ENCODE results near the gene SMG9. TPM values are rescaled to one million over a fixed set of nuclear protein-coding genes. Genes with fewer than 3 reads are reported as not detected.

The SMG9 gene
- total RNA-seq, 1 experiment from 2014 or later = 52.2 TPM

DNA sequence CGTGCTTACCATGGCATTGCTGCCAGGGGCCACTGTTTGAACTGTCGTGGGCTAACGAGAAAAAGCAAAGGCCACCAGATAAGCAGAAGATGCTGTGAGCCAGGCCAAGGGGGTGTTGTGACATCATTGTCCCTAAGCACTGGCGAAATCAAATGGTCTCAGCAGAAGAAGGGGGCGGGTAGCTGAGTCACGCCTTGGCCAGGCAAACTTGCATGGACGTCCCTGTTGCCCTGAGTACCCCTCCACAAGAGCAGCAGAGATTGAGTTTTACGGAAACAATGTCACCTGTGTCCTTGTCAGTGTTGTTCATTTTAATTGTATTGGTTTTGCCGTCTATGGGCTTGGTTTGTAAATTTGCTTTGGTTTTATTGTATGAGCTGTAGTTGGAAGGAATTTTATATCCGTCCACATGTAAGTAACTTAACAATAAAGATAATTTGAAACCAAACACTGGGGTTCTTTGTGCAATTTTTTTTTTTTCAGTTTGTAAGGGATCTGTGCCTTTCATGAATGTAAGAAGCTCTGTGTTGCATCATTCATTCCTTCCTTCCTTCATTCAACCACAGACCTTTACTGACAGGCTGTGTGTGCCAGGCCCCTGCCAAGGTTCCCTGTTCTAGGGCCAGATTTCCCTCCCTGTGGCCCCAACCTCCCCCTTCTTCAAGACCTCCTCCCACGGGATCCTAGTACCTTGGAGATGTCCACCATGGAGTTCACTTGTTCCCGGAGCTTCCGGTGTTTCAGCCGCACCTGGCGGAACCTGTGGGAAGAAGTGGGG lies 13.7 kb upstream of the SMG9 start:
- Histone ChIP-seq H3K9me3 (ENCODE audit: control insufficient read depth, low read depth, low read length) (no peaks in the 10 kb centered on the region), H3K18ac (ENCODE audit: insufficient read length, low read depth, low read length) (no peak overlapping the region), H3K4me2 (ENCODE audit: insufficient read depth, insufficient read length, low read length) (no peak overlapping the region), H3K9ac (ENCODE audit: extremely low read depth, insufficient read length, low read length) (no peak overlapping the region), H2AK5ac (ENCODE audit: insufficient read length, low read length) (no peak overlapping the region), H4K20me1 (ENCODE audit: control insufficient read depth, insufficient read depth, insufficient read length) (no peaks in the 10 kb centered on the region), H4K8ac (replicated peaks; ENCODE audit: insufficient read length, low read depth, low read length) (no peak overlapping the region), H3K56ac (ENCODE audit: insufficient read length, low read depth, low read length) (no peak overlapping the region), H2AFZ (ENCODE audit: low read length) (no peak overlapping the region), H4K91ac (ENCODE audit: insufficient read length, low read depth, low read length) (no peak overlapping the region), H3K23ac (ENCODE audit: insufficient read length, low read depth, low read length) (no peak overlapping the region), H2BK120ac (ENCODE audit: low read depth, low read length, poor library complexity, severe bottlenecking) (no peak overlapping the region), H2BK20ac (ENCODE audit: low read depth, low read length, poor library complexity, severe bottlenecking) (no peak overlapping the region), H3K79me2 (ENCODE audit: insufficient read depth, low read length) (no peaks in the 10 kb centered on the region), H3K4me1 (ENCODE audit: insufficient read depth, low read length) (peaks cover 3% of the 10 kb centered on the region; the same call in 1 of the 2 replicates), H3K4ac (ENCODE audit: low read depth, low read length) (no peak overlapping the region), H3K27me3 (ENCODE audit: insufficient read depth, low read length) (peaks cover 10% of the 10 kb centered on the region; the same call in 1 of the 2 replicates), H3K23me2 (ENCODE audit: insufficient read length, low read depth, low read length, poor library complexity, severe bottlenecking) (no peaks in the 10 kb centered on the region), H4K5ac (ENCODE audit: insufficient read length, low read depth, low read length) (no peak overlapping the region), H3T11ph (ENCODE audit: low read length) (no peak overlapping the region), H3K14ac (ENCODE audit: insufficient read depth, low read length) (no peak overlapping the region), H3K79me1 (ENCODE audit: insufficient read depth, low read depth, low read length, poor library complexity, severe bottlenecking) (no peaks in the 10 kb centered on the region), H2BK15ac (ENCODE audit: low read depth, low read length) (no peak overlapping the region), H2BK12ac (ENCODE audit: insufficient read length, low read depth, low read length) (no peak overlapping the region), H2BK5ac (ENCODE audit: insufficient read length, low read length) (no peak overlapping the region), H3K27ac (ENCODE audit: insufficient read length, low read depth, low read length) (no peak overlapping the region)
- peaks cover 17 to 25% of the 10 kb centered on the region in 2 experiments for H3K4me1 Mint-ChIP-seq
- no peak for DNase-seq
- H3K9me3 Mint-ChIP-seq = no peaks in the 10 kb centered on the region
- no peak overlapping the region; a peak in 1 of 7 replicates for H3K27ac Mint-ChIP-seq
- H3K36me3 Mint-ChIP-seq (ENCODE audit: insufficient read depth in 1 of 3, low read depth in 3 of 3) = no peaks in the 10 kb centered on the region; a peak in 1 of 7 replicates
- TF ChIP-seq, protein P1, sequence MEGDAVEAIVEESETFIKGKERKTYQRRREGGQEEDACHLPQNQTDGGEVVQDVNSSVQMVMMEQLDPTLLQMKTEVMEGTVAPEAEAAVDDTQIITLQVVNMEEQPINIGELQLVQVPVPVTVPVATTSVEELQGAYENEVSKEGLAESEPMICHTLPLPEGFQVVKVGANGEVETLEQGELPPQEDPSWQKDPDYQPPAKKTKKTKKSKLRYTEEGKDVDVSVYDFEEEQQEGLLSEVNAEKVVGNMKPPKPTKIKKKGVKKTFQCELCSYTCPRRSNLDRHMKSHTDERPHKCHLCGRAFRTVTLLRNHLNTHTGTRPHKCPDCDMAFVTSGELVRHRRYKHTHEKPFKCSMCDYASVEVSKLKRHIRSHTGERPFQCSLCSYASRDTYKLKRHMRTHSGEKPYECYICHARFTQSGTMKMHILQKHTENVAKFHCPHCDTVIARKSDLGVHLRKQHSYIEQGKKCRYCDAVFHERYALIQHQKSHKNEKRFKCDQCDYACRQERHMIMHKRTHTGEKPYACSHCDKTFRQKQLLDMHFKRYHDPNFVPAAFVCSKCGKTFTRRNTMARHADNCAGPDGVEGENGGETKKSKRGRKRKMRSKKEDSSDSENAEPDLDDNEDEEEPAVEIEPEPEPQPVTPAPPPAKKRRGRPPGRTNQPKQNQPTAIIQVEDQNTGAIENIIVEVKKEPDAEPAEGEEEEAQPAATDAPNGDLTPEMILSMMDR (conservative IDR thresholded peaks at IDR 0.05) = no peak
- H3K4me3 Mint-ChIP-seq = no peak overlapping the region
- WGBS (ENCODE audit: extremely low coverage, insufficient read length, low lambda C conversion rate) = no CpG with 5 or more reads among the region's 15 CpGs
- H3K27me3 Mint-ChIP-seq (ENCODE audit: low read depth) = peaks cover 51% of the 10 kb centered on the region

Data from H9 (cell line).